ENCODE results near the gene PFDN1.

The PFDN1 gene

GRCh38 chr5:140328036-140328764, 25.3 kb upstream of the PFDN1 start:
- no peak for DNase-seq

GRCh38 chr5:140327589-140327988, 24.7 kb upstream of the PFDN1 start:
- no peak for DNase-seq

- no peak for DNase-seq
Measured at GRCh38 chr5:140325486-140325885, 22.6 kb upstream of the PFDN1 start.

GRCh38 chr5:140324617-140325241, 21.8 kb upstream of the PFDN1 start:
- DNase-seq: no peak

GRCh38 chr5:140324041-140324600, 21.2 kb upstream of the PFDN1 start:
- no peak for DNase-seq

- DNase-seq: no peak
Measured at GRCh38 chr5:140322751-140323731, 20.1 kb upstream of the PFDN1 start.

- no peak for DNase-seq
Measured at GRCh38 chr5:140321796-140322195, 18.9 kb upstream of the PFDN1 start.

- no peak for DNase-seq
Measured at GRCh38 chr5:140319833-140320232, 16.9 kb upstream of the PFDN1 start.

GRCh38 chr5:140318792-140319191, 15.9 kb upstream of the PFDN1 start:
- no peak for DNase-seq

- no peak for DNase-seq
Measured at GRCh38 chr5:140317859-140318258, 15.0 kb upstream of the PFDN1 start.

GRCh38 chr5:140312791-140313189, 9.9 kb upstream of the PFDN1 start:
- no peak for DNase-seq

- DNase-seq: no peak
Measured at GRCh38 chr5:140312067-140312790, 9.3 kb upstream of the PFDN1 start.

GRCh38 chr5:140311011-140311467, 8.1 kb upstream of the PFDN1 start:
- no peak for DNase-seq

GRCh38 chr5:140310434-140310833, 7.5 kb upstream of the PFDN1 start:
- DNase-seq: no peak

- no peak for DNase-seq
Measured at GRCh38 chr5:140309706-140310249, 6.9 kb upstream of the PFDN1 start.

- no peak for DNase-seq
Measured at GRCh38 chr5:140305471-140305870, 2.6 kb upstream of the PFDN1 start.

- no peak for DNase-seq
Measured at GRCh38 chr5:140303966-140304365, 1.1 kb upstream of the PFDN1 start.

- no peak for DNase-seq
Measured at GRCh38 chr5:140301136-140301535, 1.8 kb downstream of the PFDN1 start.

GRCh38 chr5:140299056-140299455, 3.8 kb downstream of the PFDN1 start:
- DNase-seq: no peak

- DNase-seq: no peak
Measured at GRCh38 chr5:140298183-140298601, 4.7 kb downstream of the PFDN1 start.

- DNase-seq: no peak
Measured at GRCh38 chr5:140297283-140297682, 5.6 kb downstream of the PFDN1 start.

GRCh38 chr5:140296289-140296688, 6.6 kb downstream of the PFDN1 start:
- DNase-seq: no peak
